Measurements from ENCODE around the gene SPATS1.

The SPATS1 gene

GRCh38 chr6:44377484-44377883 lies 35.0 kb downstream of the SPATS1 start:
- H3K27ac Mint-ChIP-seq = no peak overlapping the region
- no peaks in the 10 kb centered on the region for H3K9me3 Mint-ChIP-seq
- H3K36me3 Mint-ChIP-seq (ENCODE audit: low read depth) = no peaks in the 10 kb centered on the region
- H3K27me3 Mint-ChIP-seq = peaks cover 28% of the 10 kb centered on the region
- no peak for DNase-seq
- no peaks in the 10 kb centered on the region for H3K4me1 Mint-ChIP-seq (ENCODE audit: low read depth)
- H3K4me3 Mint-ChIP-seq = no peak overlapping the region

- Mint-ChIP-seq H3K4me3 (no peak overlapping the region), H3K27ac (no peak overlapping the region), H3K36me3 (ENCODE audit: low read depth) (no peaks in the 10 kb centered on the region), H3K9me3 (no peaks in the 10 kb centered on the region), H3K4me1 (ENCODE audit: low read depth) (no peaks in the 10 kb centered on the region), H3K27me3 (peaks cover 25% of the 10 kb centered on the region)
- DNase-seq = no peak
Observed at GRCh38 chr6:44377971-44378370, 35.5 kb downstream of the SPATS1 start.

GRCh38 chr6:44381739-44382138 lies 39.3 kb downstream of the SPATS1 start:
- no peak for DNase-seq
- Mint-ChIP-seq H3K4me1 (ENCODE audit: low read depth) (peaks cover 4% of the 10 kb centered on the region), H3K9me3 (no peaks in the 10 kb centered on the region), H3K4me3 (no peak overlapping the region), H3K36me3 (ENCODE audit: low read depth) (no peaks in the 10 kb centered on the region), H3K27ac (no peak overlapping the region), H3K27me3 (peaks cover 23% of the 10 kb centered on the region)

GRCh38 chr6:44386364-44386928 lies 44.0 kb downstream of the SPATS1 start:
- Mint-ChIP-seq H3K9me3 (no peaks in the 10 kb centered on the region), H3K27me3 (peaks cover 10% of the 10 kb centered on the region), H3K4me3 (peak overlapping the region; percentile 94), H3K27ac (peak overlapping the region; percentile 99), H3K36me3 (ENCODE audit: low read depth) (peaks cover 40% of the 10 kb centered on the region), H3K4me1 (ENCODE audit: low read depth) (peaks cover 35% of the 10 kb centered on the region)
- DNase-seq = no peak

GRCh38 chr6:44386929-44387345 lies 44.5 kb downstream of the SPATS1 start:
- H3K9me3 Mint-ChIP-seq = no peaks in the 10 kb centered on the region
- peak overlapping the region; percentile 94 for H3K4me3 Mint-ChIP-seq
- H3K27ac Mint-ChIP-seq = peak overlapping the region; percentile 99
- peaks cover 45% of the 10 kb centered on the region for H3K36me3 Mint-ChIP-seq (ENCODE audit: low read depth)
- peak; percentile 32 for DNase-seq
- peaks cover 39% of the 10 kb centered on the region for H3K4me1 Mint-ChIP-seq (ENCODE audit: low read depth)
- H3K27me3 Mint-ChIP-seq = peaks cover 7% of the 10 kb centered on the region

- peak within 1 kb of the TSS; percentile 94 for H3K4me3 Mint-ChIP-seq
- peaks cover 40% of the 10 kb centered on the region for H3K4me1 Mint-ChIP-seq (ENCODE audit: low read depth)
- peaks cover 2% of the 10 kb centered on the region for H3K27me3 Mint-ChIP-seq
- H3K36me3 Mint-ChIP-seq (ENCODE audit: low read depth) = peaks cover 51% of the 10 kb centered on the region
- DNase-seq = peak; percentile 93
- peak within 1 kb of the TSS; percentile 99 for H3K27ac Mint-ChIP-seq
- H3K9me3 Mint-ChIP-seq = no peaks in the 10 kb centered on the region
Observed at GRCh38 chr6:44387346-44388134, 45.1 kb downstream of the SPATS1 start, which contains the start of gene CDC5L. Gene CDC5L, plus strand, starts transcription at chr6:44387706. Its CDS starts 118 bp downstream, at chr6:44387824.

GRCh38 chr6:44388135-44388487 lies 45.7 kb downstream of the SPATS1 start:
- Mint-ChIP-seq H3K4me3 (peak overlapping the region; percentile 94), H3K27ac (peak overlapping the region; percentile 99), H3K9me3 (no peaks in the 10 kb centered on the region), H3K4me1 (ENCODE audit: low read depth) (peaks cover 40% of the 10 kb centered on the region), H3K36me3 (ENCODE audit: low read depth) (peaks cover 56% of the 10 kb centered on the region), H3K27me3 (peaks cover under 1% of the 10 kb centered on the region)
- no peak for DNase-seq

GRCh38 chr6:44388887-44389286 lies 46.4 kb downstream of the SPATS1 start:
- Mint-ChIP-seq H3K36me3 (ENCODE audit: low read depth) (peaks cover 63% of the 10 kb centered on the region), H3K4me1 (ENCODE audit: low read depth) (peaks cover 40% of the 10 kb centered on the region), H3K9me3 (no peaks in the 10 kb centered on the region), H3K27ac (peak overlapping the region; percentile 99), H3K4me3 (peak overlapping the region; percentile 94), H3K27me3 (no peaks in the 10 kb centered on the region)
- DNase-seq = no peak

- Mint-ChIP-seq H3K9me3 (no peaks in the 10 kb centered on the region), H3K27me3 (no peaks in the 10 kb centered on the region), H3K4me3 (peak overlapping the region; percentile 94), H3K4me1 (ENCODE audit: low read depth) (peaks cover 46% of the 10 kb centered on the region), H3K27ac (peak overlapping the region; percentile 64), H3K36me3 (ENCODE audit: low read depth) (peaks cover 77% of the 10 kb centered on the region)
- DNase-seq = no peak
Observed at GRCh38 chr6:44390158-44390683, 47.8 kb downstream of the SPATS1 start.

Measured in activated T-cell treated with anti-CD3 and anti-CD28 coated beads, Interleukin-2, amount 50 U/mL, for 24 hours (primary cell).